NCI-H226 (cell line): ENCODE results near the gene CFAP73.
A peak's percentile ranks its signal among the peaks of the same experiment; 100 is the strongest.
"Not testable (repeated sequence)": the region's sequence is repeated elsewhere in the genome, so short reads cannot be mapped to it uniquely, and the experiment has no call there.

Source experiments
- DNase-seq: peaks from one replicate; pipeline ENCODE4 v3.0.0-alpha.2; 2015

CFAP73 gene

GRCh38 chr12:113149361-113150150, at the start of gene CFAP73:
TSS of gene CFAP73 (plus strand) at chr12:113149724. CDS start at chr12:113149858, 134 bp downstream.
- peak; percentile 94 for DNase-seq

GRCh38 chr12:113099764-113100163, 49.8 kb upstream of the CFAP73 start:
- DNase-seq: no peak

GRCh38 chr12:113101751-113102150, 47.8 kb upstream of the CFAP73 start:
- no peak for DNase-seq

GRCh38 chr12:113102811-113103210, 46.7 kb upstream of the CFAP73 start:
- no peak for DNase-seq

GRCh38 chr12:113103756-113104450, 45.6 kb upstream of the CFAP73 start:
- no peak for DNase-seq

- no peak for DNase-seq
These were observed 44.5 kb upstream of the CFAP73 start for GRCh38 chr12:113104953-113105510.

- DNase-seq: no peak
These were observed 43.8 kb upstream of the CFAP73 start for GRCh38 chr12:113105606-113106271.

- no peak for DNase-seq
These were observed 43.2 kb upstream of the CFAP73 start for GRCh38 chr12:113106361-113106760.

GRCh38 chr12:113108308-113108707, 41.2 kb upstream of the CFAP73 start:
- no peak for DNase-seq

- no peak for DNase-seq
These were observed 40.2 kb upstream of the CFAP73 start for GRCh38 chr12:113109360-113109759.

GRCh38 chr12:113109872-113110599, 39.5 kb upstream of the CFAP73 start:
- no peak for DNase-seq

GRCh38 chr12:113111247-113111646, 38.3 kb upstream of the CFAP73 start:
- DNase-seq: no peak

- no peak for DNase-seq
These were observed 37.3 kb upstream of the CFAP73 start for GRCh38 chr12:113112043-113112899.

GRCh38 chr12:113113397-113113796, 36.1 kb upstream of the CFAP73 start:
- no peak for DNase-seq

GRCh38 chr12:113114447-113115178, 34.9 kb upstream of the CFAP73 start:
- DNase-seq: no peak

- no peak for DNase-seq
These were observed 33.9 kb upstream of the CFAP73 start for GRCh38 chr12:113115455-113116126.

- DNase-seq: no peak
These were observed 32.6 kb upstream of the CFAP73 start for GRCh38 chr12:113116875-113117274.

GRCh38 chr12:113117684-113118083, 31.8 kb upstream of the CFAP73 start:
- DNase-seq: not testable (repeated sequence)

- DNase-seq: no peak
These were observed 31.4 kb upstream of the CFAP73 start for GRCh38 chr12:113118142-113118541.

GRCh38 chr12:113119980-113120669, 29.4 kb upstream of the CFAP73 start:
- DNase-seq: no peak
